ENCODE measurements around the gene SLC46A2.

DNA sequence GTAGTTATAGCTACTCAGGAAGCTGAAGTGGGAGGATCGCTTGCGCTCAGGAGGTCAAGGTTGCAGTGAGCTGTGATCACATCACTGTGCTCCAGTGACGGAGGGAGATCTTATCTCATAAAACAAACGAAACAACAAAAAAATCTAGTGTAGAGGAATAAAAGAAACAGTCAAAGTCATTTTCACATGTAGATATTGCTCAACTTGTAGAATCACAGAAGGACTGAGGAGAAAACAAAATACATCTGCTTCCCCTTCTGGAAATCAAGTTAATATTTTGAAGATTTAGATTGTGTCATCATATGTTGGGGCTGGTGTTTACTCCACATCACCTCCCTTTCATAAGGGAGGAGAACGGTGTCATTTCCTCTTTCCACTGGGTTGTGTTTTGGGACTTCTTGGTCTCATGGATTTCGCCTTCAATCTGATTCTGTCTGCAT lies 8.2 kb upstream of the SLC46A2 start:
- no peak for TF ChIP-seq CTCF (IDR thresholded peaks at IDR 0.05)
- TF ChIP-seq POLR2AphosphoS5 (IDR thresholded peaks at IDR 0.05), result no peak
